Left ventricle myocardium superior (tissue), 1 donor: ENCODE data around the gene FBP2. TPM values are rescaled to one million over a fixed set of nuclear protein-coding genes. Genes with fewer than 3 reads are reported as not detected.
A peak's percentile ranks its signal among the peaks of the same experiment; 100 is the strongest.
"Not testable (repeated sequence)": the region's sequence is repeated elsewhere in the genome, so short reads cannot be mapped to it uniquely, and the experiment has no call there.

Experiments used
- ATAC-seq: fragments of 200-7000 bp; cut with Tn5 transposase; one replicate; pipeline ENCODE4 v1.9.1; 2020; ENCODE audit warnings: mild to moderate bottlenecking, moderate library complexity
- DNase-seq: peaks from one replicate; pipeline ENCODE4 v3.0.0-alpha.2; 2020
- intact Hi-C: fragments of 100-400 bp; cut with micrococcal nuclease; formaldehyde crosslinking; loops from one replicate; pipeline ENCODE4 v1.11.0; 2022
- total RNA-seq: library from RNA; stranded (reverse); fragmentation: NEBNext Ultra II Directional; extraction: Animal tissue kit (Norgen Biotek cat#: 25700); gene quantifications from one replicate; pipeline ENCODE4 v1.2.1, GENCODE V29; 2021
- donor health status: DM: no; HTN: yes; CAD: no; lungs with severe emphysema.

The FBP2 gene
- total RNA-seq, 1 donor from 2014 or later = not detected

DNA sequence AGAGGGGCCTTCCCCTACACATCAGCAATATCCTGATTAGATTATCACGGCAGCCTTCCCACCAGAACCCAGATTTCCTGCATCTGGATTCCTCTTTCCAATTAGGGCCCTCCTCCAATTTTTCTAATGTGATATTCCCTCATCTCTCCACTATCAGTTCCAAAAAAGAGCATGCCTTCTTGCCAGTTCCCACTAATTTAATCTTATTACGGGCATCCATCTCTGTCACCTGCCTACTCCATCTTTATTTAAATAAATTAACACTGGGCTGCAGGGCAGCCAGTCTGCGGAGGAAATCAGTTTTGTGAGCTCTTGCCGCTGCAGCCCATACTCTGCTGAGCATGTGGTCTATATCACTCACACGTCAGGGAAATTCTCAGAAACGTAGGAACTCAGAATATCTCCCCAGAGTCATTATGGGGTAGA lies 16.6 kb upstream of the FBP2 start:
- peak; percentile 43 for ATAC-seq
- DNase-seq = no peak
- intact Hi-C loops = no loop called here

DNA sequence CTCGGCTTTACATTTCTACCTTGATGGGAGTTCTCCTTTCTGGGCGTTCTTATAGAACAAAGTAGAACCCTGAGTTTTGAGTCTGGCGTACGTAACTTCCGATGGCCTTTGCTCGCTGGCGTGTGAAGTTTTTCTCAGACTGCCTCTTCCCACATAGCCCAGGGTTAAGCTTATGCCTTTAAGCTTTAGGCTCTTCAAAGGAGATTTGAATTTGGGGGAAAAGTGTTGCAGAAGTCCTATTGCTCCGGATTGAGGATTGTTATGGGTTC lies 13.7 kb upstream of the FBP2 start:
- DNase-seq (no peak), ATAC-seq (no peak)
- intact Hi-C loops = no loop called here

DNA sequence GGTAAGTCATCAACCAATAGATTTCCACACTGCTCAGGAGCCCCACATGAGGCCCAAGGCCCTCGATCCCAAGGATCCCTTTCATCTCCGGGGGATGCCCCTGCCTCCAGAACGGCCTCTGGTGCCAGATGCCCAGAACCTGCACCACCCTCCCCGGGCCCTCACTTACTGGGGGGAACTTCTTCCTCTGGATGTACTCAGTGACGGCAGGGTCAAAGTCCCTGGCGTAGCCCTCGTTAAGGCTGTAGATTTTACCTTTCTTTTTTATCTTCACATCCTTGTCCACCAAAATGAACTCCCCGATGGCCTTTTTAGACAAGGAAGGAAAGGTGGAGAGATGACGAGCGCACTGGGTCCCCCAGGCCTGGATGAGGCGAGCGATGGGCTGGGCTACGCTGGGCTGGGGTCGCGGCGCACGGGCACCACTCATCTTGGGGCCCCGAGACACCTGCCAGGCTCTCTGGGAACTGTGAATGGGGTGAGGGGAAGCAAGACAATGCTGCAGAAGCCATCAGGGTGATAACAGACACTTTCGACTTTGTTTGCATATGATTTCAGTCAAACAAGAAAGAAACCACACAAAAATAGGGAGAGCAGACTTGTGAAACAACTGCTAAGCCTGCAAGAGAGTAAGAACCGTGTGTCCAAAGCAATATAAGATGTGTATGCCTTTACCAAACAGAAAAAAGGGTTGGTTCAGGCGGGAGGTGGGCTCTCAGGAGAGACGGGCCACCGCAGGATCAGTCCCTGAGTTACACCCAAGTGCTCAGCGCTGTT lies 13.2 kb upstream of the FBP2 start:
- no peak for ATAC-seq
- intact Hi-C loops = no loop called here
- DNase-seq = no peak

DNA sequence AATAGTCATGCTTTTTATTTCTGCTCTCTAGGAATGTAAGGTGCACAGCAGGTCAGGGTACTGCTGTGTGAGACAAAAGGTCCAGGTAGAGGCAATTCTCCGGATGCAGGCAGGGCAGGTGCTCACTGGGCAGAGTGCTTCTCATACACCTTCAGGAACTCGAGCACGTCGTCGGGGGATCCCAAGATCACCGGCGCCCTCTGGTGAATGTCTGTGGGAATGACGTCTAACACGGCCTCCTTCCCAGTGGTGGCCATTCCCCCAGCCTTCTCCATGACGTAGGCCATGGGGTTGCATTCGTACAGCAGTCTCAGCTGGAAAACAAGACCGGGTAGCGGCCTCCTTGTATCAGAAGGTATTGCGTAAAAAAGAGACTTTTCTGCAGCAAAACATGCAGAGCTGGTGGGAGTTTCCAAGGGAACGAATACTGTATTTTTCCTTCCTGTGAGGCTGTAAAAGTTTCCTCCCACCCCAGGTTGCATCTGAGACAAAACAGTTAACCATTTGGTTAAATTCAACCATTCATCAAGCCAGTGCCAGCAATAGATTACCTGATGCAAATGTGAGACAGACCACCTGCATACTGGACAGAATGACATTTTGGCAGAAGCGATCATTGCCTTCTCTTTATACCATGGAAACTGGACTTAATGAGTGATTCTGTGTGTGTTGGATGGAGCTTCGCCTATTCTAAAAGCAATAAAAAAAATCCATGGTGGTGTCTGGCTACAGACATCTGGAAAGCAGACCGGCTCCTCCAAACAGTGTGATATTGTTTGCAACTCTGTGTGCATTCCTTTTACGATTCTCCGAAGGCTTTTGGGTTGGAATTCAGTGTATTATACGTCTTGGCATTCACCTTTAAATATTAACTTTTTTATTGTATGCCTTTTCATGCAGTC lies 9.9 kb upstream of the FBP2 start:
- peak; percentile 68 for DNase-seq
- intact Hi-C loops = no loop called here
- ATAC-seq = peak; percentile 90

DNA sequence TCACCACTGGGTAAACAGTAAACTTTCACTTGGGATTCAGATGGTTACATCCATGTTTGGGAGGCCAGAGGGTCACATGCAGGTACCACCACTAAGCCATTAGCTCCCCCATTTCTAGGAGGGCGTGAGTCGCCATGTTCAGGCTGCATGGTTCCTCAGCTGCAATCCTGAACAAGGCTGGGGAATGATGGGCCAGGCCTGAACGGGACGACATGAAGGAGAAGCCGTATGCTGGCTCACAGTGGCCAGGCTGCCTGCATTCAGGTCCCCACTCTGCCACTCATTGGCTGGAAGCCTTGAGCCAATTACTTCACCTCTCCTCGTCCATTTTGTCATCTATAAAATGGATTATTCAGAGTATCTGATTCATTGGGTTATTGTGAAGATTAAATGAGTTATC lies 9.0 kb upstream of the FBP2 start:
- DNase-seq (no peak), ATAC-seq (no peak)
- intact Hi-C loops = no loop called here

DNA sequence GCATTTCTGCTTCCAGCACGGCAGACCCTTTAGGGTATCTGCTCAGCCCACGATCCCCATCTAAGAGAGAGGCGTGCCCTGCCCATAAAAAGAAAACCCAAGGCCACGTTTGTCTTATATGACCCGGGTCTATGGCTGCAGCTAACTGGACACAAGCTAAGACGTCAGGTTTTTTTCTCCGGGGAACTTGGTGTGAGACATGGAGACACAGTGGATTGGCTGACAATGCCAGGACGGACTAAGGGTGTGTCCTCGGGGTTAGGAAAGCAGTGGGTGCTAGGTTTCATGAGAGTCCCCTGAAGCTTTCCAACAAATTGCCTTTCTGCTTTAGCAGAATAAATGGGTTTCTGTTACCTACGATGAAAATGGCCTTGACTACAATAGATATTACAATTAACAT lies 7.1 kb upstream of the FBP2 start:
- DNase-seq (no peak), ATAC-seq (no peak)
- intact Hi-C loops = no loop called here

DNA sequence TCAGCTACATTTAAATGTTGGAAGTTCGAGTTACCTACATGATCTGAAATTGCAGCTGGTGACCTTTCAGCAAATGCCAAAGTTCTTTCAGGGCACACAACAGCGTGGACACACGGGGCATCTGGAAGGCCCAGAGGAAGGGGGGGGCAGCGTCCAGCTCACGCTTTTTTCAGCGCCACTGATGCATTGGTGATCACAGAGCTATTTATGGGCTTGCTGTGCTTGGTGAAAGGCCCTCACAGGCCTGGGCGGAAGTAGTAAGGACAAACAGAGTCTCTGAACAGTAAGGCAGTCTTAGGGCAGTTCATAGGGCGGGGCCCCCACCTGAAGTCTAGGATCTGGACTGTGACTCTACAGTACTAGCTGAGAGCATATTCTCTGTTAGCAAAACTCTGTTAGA lies 6.6 kb upstream of the FBP2 start:
- ATAC-seq = no peak
- DNase-seq = no peak

DNA sequence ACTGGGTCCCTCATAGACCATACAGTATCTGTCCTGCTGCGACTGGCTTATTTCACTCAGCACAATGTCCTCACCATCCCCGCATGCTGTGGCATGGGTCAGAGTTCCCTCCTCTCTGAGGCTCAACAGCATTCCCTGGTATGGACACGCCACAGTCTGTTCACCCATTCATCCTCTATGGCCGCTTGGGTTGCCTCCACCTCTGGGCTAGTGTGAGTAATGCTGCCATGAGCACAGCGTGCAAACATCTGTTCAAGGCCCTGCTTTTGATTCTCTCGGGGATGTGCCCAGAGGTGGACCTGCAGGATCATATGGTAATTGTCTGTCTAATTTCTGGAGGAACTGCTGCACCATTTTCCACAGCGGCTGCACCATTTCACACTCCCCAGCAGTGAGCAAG lies 5.5 kb upstream of the FBP2 start:
- intact Hi-C loops = no loop called here
- no peak for ATAC-seq
- no peak for DNase-seq

More for the DNA sequence above, 6.6 kb upstream of the FBP2 start:
- intact Hi-C loops = no loop called here

DNA sequence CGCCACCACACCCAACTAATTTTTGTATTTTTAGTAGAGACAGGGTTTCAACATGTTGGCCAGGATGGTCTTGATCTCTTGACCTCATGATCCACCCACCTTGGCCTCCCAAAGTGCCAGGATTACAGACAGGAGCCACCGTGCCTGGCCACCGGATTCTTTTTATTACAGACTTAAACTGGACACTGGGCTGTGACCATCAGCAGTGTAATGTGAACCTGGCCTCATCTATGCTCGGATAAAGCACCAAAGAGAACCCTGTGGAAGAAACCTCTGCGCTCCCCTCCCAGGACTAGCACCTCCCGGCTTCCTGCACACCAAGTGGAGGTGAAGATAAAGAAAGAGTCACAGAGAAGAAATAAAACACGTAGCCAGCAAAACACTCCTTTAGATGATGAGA lies 941 bp downstream of the FBP2 start:
- DNase-seq, intact Hi-C loops, ATAC-seq: not testable (repeated sequence)

DNA sequence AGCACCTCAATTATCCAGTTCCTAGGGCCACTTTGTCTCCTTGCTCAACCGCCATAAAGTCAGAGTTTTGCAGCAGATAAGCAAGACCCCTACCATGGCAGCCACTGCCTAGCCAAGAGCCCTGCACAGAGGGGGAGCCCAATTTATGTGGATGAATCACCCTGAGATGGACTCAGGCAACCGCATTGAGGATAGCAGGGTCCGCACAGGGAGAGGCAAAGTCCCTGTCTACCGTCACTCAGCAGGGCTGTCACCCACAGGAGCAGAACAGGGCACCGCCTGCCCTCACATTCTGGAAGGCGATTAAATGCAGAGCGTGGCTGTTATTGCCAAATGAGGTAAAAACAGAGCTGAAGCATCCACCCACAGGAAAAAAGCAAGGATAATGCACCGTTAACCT lies 1.7 kb downstream of the FBP2 start:
- intact Hi-C loops = no loop called here
- ATAC-seq (no peak), DNase-seq (no peak)

DNA sequence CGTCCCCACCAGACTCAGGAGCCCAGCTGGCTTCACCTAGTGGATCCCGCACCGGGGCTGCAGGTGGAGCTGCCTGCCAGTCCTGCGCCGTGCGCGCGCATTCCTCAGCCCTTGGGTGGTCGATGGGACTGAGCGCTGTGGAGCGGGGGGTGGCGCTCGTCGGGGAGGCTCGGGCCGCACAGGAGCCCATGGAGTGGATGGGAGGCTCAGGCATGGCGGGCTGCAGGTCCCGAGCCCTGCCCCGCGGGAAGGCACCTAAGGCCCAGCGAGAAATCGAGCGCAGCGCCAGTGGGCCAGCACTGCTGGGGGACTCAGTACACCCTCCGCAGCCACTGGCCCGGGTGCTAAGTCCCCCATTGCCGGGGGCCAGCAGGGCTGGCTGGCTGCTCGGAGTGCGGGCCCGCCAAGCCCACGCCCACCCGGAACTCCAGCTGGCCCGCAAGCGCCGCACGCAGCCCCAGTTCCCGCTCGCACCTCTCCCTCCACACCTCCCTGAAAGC lies 2.5 kb downstream of the FBP2 start:
- ATAC-seq, DNase-seq, intact Hi-C loops: not testable (repeated sequence)

DNA sequence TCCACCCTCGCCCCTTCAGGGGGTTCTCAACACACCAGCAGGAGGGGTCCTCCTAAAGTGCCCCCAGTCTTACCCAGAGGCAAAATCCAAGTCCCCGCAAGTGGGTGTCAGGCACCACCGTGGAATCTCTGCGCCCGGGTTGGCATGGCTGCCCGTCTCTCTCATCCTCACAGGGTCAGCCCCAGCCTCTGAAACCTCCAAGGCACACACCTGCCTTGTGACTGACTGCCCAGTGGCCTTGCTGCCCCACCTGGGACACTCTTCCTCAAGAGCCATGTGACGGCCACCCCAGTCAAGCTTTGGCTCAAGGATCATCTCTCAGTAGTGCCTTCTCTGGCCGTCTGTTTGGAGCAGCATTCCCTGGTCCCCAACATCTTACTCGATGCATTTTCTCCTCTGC lies 4.9 kb downstream of the FBP2 start:
- DNase-seq = no peak
- ATAC-seq = no peak
- intact Hi-C loops = no loop called here

DNA sequence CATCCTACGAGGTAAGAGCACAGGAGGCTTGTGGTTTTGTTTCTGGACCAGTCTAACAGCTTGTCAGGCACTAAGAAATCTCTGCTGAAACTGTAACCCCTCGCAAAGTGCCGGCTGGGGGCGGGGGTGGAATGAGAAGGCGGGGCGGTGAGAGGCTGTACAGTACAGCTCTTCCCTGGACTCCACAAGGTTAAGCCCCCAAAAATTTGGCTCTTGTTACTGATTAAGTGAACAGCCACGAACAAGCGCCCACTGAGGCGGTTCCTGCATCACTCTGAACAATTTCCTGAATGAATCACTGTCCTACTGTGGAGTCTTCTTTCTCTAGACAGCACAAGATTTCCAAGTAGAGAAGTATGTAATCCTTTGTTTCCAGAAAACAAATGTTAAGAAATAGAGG lies 6.8 kb downstream of the FBP2 start:
- intact Hi-C loops = no loop called here
- DNase-seq = no peak
- no peak for ATAC-seq

DNA sequence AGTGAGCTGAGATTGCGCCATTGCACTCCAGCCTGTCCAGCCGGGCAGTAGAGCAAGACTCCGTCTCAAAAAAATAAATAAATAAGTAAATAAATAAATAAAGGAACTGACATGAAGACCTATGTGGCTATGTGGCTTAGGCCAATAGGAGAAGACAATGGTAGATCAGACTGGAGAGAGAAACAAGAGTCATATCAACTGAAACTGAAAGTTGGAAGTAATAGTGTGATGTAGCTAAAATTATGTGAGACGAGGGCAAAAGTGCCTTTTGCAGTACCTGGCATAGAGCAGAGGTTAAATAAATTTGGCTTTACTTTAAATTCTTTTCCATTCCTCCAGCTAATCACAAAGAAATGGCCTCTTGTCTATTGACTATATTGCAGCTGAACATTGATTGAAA lies 7.3 kb downstream of the FBP2 start:
- ATAC-seq (no peak), DNase-seq (no peak)
- intact Hi-C loops = no loop called here

DNA sequence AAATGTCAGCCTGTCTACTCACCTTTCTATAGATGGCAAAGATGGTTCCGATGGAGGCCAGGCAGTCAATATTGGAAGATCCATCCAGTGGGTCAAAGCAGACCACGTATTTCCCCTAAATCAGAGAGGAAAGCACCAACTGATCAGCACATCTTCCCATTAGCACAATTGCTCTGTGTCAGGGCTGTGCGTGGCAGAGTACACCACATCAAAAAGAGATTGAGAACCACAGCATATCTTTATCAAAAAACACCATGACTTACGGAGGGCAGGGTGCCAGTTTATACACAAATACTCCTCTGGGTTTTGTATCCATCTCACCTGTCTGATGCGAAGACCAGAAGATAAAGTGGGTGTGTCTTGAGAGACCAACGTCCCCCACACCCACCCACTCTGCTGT lies 9.1 kb downstream of the FBP2 start:
- intact Hi-C loops = no loop called here
- ATAC-seq (no peak), DNase-seq (no peak)

DNA sequence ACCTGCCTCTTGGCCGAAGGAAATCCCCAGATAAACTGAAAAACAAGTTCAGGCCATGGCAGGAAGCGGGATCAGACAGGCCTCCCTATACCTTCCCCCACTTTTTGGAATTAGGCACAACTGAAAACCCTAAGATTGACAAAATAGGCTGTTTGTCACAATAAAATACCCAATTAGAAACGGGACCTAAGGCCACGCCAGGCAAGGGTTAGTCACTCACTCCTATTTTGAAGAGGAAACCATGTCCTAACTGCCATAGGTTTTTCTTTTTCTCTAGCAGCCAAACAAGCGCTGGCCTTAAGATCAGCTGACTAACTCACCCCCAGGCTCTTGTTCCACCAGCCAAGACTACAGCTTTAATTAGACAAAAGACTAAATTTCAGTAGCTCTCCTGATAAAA lies 11.9 kb downstream of the FBP2 start:
- ATAC-seq (no peak), DNase-seq (no peak)
- intact Hi-C loops = no loop called here

DNA sequence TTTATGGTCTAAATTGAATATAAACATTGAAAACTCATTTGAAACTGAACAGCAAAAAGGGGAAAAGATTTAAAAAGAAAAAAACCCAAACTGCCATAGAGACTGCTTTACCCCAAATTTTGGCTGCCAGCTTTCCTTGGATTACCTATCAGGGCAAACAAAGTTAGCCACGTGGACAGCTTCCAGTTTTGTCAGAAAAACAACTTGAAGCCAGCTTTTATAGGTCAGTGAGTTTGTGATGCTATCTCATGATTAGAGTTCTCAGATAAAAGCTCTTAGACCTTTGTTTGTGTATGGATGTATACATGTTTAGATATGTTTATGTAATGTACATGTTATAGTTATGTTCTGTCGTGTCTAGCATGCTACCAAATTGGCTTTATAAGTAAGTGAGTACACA lies 16.1 kb downstream of the FBP2 start:
- DNase-seq = no peak
- intact Hi-C loops = no loop called here
- ATAC-seq = no peak

DNA sequence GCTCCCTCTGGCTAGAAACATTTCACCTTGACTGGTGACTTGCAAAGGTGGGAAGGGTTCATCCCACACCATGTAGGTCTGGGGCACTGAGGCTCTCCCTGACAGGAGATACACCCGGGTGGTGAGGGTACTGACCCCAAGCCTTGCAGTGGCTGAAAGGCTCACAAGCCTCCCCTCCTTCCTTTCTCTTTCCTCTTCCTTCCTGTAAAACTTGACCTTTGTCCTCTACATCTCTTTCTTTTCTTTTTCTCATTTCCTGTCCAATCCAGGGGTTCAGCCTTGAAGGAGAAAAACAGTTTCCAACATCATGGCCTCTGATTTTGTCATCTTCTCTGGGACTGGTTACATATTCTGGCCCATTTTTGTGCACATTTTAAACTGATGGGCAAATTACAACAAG lies 16.6 kb downstream of the FBP2 start:
- ATAC-seq (no peak), DNase-seq (no peak)
- intact Hi-C loops = no loop called here

DNA sequence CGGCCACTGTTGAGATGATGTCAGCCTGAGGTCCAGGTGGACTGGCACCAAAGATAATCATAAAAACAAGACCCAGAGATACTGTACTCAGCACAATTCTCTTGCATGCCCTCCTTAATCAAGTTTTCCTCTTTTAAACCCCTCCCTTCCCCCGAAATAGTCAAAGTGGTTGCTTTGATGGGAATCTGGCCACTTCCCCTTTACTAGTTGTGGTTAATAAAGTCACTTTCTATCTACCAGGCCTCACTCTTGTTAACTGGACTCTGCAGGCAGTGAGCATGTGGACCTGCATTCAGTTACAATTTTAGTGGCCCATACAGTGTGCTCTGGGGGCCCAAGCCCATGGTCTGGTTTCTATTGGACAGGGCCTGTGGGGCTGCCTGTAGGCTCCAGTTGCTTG lies 17.5 kb downstream of the FBP2 start:
- intact Hi-C loops = no loop called here
- DNase-seq (no peak), ATAC-seq (no peak)

DNA sequence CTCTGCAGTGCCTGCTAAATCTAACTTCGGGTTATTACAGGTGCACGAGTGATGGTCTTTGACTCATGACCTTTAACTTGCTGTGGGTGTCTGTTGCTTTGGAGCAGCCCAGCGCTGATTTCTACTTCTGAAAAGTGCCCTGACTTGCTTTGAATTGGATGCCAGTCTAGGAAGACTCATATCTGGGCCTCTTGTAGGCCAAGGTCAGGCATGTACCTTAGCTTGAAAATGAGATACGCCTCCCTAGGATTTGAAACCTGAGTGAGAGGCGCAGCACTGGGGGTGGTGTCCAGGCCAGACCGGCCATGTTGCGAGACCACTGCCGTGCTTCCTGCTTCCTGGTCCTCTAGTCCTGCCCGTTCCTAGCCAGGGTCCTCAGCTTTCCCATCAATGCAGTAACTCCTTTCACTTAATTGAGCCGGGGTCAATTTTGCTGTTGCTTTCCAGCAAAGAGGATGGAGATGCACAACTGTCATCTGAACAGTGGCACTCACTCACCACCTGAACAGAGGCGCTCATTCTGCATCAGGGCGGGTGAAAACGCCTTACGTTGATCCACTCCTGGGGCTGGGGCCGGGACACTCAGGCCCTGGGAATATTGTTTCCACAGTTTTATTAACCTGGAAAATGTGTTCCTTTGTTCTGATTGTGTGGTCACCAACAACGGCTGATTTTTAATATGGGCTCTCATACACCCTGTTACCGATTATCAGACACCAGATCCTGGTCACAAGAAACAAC lies 24.5 kb downstream of the FBP2 start:
- DNase-seq = no peak
- intact Hi-C loops = no loop called here
- ATAC-seq = no peak
